NCI-H446 treated with DMSO at 0.1 percent for 48 hours (cell line): ENCODE data around the gene BRPF3.
"Not testable (repeated sequence)": the region's sequence is repeated elsewhere in the genome, so short reads cannot be mapped to it uniquely, and the experiment has no call there.

Experiments used
- DNase-seq: peaks from one replicate; lab custom pipeline; 2025; lab: John Stamatoyannopoulos, UW

BRPF3 gene

GRCh38 chr6:36200154-36200891, 3.8 kb downstream of the BRPF3 start:
- DNase-seq = no peak

- no peak for DNase-seq
Observed at GRCh38 chr6:36200998-36201596, 4.6 kb downstream of the BRPF3 start.

- DNase-seq = no peak
Observed at GRCh38 chr6:36201612-36202011, 5.1 kb downstream of the BRPF3 start.

- no peak for DNase-seq
Observed at GRCh38 chr6:36202101-36202500, 5.6 kb downstream of the BRPF3 start.

GRCh38 chr6:36204068-36204753, 7.7 kb downstream of the BRPF3 start:
- DNase-seq = no peak

DNA sequence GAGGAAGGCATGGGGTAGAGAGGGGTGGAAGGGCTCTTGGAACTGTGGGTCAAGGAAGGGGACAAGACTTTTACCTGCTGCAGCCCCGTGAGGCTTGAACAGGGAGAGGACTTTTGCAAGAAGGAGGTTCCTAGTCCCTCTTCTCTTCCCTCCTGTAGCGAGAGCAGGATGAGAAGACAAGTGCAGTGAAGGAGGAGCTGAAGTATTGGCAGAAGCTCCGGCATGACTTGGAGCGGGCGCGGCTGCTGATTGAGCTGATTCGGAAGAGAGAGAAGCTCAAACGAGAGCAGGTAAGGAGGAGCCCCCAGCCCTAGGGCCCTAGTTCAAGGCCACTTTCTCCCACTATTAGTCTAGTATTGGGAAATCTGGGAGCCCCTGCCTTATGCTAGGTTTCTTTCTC, 10.6 kb downstream of the BRPF3 start:
- no peak for DNase-seq

- no peak for DNase-seq
Observed at GRCh38 chr6:36209606-36210005, 13.1 kb downstream of the BRPF3 start.

DNA sequence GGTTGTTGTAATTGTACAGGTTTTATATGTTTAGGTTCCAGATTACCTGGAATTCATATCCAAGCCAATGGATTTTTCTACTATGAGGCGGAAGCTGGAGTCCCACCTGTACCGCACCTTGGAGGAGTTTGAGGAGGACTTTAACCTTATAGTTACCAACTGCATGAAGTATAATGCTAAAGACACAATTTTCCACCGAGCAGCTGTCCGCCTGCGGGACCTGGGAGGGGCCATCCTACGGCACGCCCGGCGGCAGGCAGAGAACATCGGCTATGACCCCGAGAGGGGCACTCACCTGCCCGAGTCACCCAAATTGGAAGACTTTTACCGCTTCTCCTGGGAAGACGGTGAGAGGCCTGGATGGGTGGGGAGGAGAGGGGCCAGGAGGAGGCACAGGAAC, 13.6 kb downstream of the BRPF3 start:
- DNase-seq = no peak

GRCh38 chr6:36210886-36211595, 14.5 kb downstream of the BRPF3 start:
- DNase-seq = no peak

DNA sequence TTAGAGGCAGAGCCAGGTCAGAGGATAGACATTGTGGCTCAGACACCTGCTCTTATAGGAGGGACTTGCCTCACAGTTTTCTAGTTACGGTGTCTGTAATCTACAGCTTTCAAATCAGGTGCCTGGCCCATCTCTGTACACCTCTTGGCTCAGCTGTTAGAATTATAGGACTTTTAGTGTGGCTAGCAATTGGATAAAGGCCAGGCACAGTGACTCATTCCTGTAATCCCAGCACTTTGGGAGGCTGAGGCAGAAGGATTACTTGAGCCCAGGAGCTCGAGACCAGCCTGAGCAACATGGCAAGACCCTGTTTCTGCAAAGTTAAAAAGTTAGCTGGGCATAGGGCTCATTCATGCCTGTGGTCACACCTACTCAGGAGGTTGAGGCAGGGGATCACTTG, 20.0 kb downstream of the BRPF3 start:
- DNase-seq = no peak

DNA sequence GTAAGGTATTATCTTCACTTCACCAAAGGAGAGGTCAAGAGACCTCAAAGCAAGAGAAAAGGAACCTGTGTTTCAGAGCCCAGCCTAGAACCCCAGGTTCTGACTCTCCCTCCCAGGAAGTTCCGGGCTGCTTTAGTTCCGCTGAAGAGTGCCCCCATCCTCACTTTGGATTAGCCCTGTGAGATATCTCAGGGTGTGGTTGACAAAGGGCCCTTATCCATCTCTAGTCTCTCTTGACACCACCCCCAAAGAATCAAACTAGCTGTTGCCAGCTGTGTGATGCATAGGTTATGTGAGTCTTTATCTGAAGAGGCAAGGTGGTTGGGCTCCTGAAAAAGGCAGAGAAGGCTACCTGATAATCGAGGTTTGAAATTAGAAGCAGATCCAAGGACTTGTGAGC, 20.6 kb downstream of the BRPF3 start:
- no peak for DNase-seq

GRCh38 chr6:36217946-36218345, 21.4 kb downstream of the BRPF3 start:
- DNase-seq = no peak

GRCh38 chr6:36218516-36218915, 22.0 kb downstream of the BRPF3 start:
- DNase-seq = not testable (repeated sequence)

DNA sequence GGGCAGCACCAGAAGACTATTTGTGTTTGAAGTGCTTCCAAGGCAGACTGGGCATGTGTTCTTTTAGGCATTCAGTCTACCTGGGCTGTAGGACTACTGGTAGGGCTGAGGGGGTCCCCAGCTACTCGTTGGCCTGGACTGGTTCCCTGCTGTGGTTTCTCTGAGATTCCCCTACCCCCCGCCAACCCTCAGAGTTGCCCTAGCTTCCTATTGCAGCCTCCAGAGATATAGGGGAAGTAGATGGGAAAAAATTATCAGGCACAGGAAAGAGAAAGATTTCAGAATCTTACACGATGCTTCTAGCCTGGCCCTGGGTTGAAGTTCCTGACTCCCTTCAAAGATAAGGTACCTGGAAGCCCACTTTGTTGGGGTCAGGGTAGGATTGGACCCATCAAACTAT, 22.5 kb downstream of the BRPF3 start:
- no peak for DNase-seq

- no peak for DNase-seq
Observed at GRCh38 chr6:36220226-36220625, 23.7 kb downstream of the BRPF3 start.

DNA sequence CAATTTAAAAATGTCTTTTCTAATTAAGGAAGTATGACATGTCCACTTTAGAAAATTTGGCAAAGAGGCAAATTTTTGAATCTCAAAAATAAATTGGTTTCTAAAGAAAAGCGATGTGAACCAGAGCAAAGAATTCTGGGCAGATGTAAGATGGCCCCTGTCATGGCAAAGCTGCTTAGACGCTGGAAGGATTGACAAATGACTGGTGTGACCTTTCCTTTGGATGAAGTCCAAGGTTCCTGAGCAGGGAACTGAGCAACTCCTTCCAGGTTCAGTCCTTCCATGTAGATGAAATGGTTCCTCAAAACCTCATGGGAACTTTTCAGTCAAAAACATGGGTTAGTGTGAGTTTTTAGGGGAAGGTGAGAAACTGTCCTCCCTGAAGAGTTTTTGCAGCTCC, 25.1 kb downstream of the BRPF3 start:
- no peak for DNase-seq

GRCh38 chr6:36222924-36223323, 26.4 kb downstream of the BRPF3 start:
- no peak for DNase-seq

- no peak for DNase-seq
Observed at GRCh38 chr6:36223706-36224105, 27.2 kb downstream of the BRPF3 start.

DNA sequence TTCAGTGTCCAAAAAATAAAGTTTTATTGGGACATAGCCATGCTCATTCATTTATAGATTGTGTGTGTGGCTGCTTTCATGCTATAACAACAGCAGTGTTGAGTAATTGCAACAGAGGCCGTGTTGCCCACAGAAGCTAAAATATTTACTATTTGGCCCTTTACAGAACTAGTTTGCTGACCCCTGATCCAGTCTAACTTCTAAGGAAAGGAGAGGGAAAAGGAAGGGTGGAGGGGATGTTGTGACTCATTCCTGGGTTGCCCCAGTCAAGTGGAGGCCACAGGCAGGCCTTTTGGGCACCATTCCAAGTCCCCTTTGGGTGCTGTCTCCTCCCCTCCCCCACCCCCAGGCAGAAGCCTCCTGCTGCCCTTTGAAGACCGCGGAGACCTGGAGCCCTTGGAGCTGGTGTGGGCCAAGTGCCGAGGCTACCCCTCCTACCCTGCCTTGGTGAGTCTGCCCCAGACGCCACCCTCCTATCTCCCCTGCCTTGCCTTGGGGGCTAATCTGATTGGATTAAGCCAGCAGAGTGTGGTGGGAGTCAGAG, 28.4 kb downstream of the BRPF3 start:
- DNase-seq = no peak

DNA sequence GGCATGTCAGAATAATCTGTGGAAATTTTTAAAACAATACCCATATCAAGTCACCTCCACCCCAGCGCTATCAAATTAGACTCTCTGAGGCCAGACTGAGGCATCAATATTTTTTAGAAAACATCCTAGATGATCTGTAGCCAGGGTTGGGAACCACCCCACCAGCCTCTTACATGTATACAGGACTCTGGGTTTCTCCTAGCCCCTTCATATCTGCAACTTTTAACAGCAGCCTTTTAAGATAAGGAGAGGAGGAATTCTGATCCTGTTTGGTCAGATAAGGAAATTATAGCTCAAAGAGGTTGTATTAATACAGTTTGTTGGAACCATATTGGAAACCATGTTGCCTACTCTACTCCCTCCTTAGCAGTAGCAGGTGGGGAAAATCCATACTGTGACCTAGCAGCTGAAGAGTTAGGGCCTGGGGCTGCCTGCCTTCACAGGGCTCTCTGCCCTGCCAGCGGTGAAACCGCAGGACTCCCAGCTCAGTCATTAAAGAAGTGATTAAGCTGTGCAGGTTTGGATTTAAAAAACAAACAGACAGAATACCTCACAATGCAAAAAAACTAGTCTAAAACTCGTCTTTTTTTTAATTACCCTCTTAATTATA, 30.0 kb downstream of the BRPF3 start:
- no peak for DNase-seq

DNA sequence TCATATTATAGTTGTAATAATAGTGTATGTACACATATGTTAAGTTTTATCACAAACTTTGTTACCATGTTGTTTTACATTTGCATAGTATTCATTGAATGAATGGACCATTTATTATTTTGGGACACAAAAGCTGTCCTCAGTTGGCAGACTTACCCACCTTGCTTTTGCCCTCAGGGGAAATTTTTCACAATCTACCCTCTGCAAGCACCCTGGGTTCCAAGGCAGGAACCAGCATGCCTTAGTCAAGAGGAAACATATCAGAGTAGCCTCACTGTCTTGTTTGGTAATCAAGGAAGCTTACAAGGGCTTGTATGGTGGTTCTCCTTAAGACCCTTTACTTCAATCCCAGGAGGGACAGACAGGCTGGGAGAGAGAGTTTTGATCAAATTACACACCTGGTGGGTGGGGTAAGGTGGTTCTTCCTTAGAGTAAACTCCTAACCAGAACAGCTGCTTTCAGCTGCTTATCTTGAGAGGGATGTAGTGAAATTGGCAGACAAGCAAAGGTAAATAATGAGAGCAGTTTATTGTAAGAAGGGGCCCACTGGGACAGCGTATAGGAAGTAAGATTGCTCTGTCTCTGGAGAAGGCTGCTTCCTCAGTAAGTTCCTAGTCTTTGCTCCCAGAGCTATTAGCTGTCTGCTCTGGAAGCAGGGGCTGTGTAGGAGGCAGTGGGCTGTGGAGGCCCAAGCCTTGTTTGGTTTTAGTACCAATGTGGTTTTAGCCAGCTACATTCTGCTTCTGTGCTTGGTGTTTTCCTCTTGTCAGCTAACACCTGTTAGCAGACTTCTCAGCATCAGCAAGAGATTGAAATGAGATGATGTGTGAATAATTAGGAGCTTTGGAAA, 31.1 kb downstream of the BRPF3 start:
- no peak for DNase-seq
